Endothelial cell (in vitro differentiated cells): Measurements from ENCODE around the gene SMARCD3. TPM values are rescaled to one million over a fixed set of nuclear protein-coding genes. Genes with fewer than 3 reads are reported as not detected.

Experiments
- DNase-seq: peaks from one replicate; pipeline ENCODE4 v3.0.0; 2021; ENCODE audit warnings: low spot score
- H3K27ac Mint-ChIP-seq: one replicate; pipeline ENCODE4 v1.8.0; 2021; ENCODE audit warnings: mixed read lengths, inconsistent platforms; ENCODE audit not compliant: unreplicated experiment
- H3K27me3 Mint-ChIP-seq: one replicate; pipeline ENCODE4 v1.8.0; 2021; ENCODE audit warnings: mild to moderate bottlenecking, moderate library complexity, mixed read lengths, inconsistent platforms; ENCODE audit not compliant: unreplicated experiment
- H3K36me3 Mint-ChIP-seq: one replicate; pipeline ENCODE4 v1.8.0; 2021; ENCODE audit warnings: mild to moderate bottlenecking, low read depth, mixed read lengths, inconsistent platforms; ENCODE audit not compliant: unreplicated experiment
- H3K4me1 Mint-ChIP-seq: one replicate; pipeline ENCODE4 v1.8.0; 2021; ENCODE audit warnings: mild to moderate bottlenecking, mixed read lengths, inconsistent platforms; ENCODE audit not compliant: unreplicated experiment
- H3K4me3 Mint-ChIP-seq: one replicate; pipeline ENCODE4 v1.8.0; 2021; ENCODE audit warnings: mild to moderate bottlenecking, mixed read lengths, inconsistent platforms; ENCODE audit not compliant: unreplicated experiment
- H3K9me3 Mint-ChIP-seq: one replicate; pipeline ENCODE4 v1.8.0; 2021; ENCODE audit warnings: mixed read lengths, inconsistent platforms; ENCODE audit not compliant: unreplicated experiment
- total RNA-seq: library from RNA; stranded (reverse); fragmentation: NEBNext Ultra II Directional; extraction: Animal tissue kit (Norgen Biotek cat#: 25700); gene quantifications from one replicate; pipeline ENCODE4 v1.2.1, GENCODE V29; 2021; ENCODE audit not compliant: unreplicated experiment
- TF ChIP-seq, protein P1 (sequence below): fragments of 200-600 bp; sonication (generic); IDR thresholded peaks from one replicate; pipeline ENCODE4 v1.5.0; 2021; ENCODE audit warnings: antibody characterized with exemption; ENCODE audit not compliant: unreplicated experiment

SMARCD3 gene
- total RNA-seq, 1 donor from 2014 or later = 5.4 TPM

DNA sequence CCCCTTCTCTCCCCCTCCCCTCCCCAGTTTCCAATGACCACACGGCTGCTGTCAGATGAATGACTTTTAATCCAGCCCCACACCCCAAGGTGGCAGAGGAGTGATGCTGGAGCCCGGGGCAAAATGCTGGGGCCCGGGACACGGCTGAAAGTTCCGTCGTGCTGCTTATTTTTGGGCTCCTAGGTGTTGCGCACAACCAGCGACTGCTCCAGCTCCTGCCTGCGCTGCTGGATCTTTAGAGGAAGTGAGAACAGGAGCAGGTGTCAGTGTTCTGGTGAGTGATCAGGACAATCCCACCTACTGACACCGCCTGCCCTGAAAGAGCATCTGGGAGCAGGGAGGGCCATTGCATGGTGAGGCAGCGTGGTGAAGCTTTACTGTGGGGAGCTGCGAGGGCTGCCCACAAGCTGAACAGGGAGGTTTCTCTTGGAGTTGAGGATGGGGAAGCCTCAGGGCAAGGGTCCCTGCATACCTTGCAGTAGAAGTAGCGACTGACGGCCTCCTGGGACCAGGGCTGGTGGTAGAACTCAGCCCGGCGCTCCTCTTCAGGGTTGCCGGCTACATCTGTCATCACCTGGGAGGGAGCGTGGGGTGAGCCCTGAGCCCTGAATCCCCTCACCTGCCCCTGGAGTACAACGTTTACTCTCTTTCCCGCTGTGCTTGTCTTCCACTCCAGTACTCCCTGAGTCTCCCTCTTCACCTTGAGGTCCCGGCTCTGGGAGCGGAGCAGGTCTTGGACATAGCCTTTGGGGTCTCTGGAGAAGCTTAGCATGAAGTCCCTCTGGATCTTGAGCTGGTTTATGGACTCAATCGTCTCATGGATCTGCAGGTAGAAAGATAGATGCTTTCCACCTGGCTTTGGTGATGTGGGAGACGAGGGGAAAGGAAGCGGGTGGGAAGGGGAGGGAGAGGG is 9.3 kb downstream of the SMARCD3 start:
- Mint-ChIP-seq H3K36me3 (peaks cover 14% of the 10 kb centered on the region), H3K27me3 (peaks cover 8% of the 10 kb centered on the region), H3K27ac (no peak overlapping the region), H3K4me3 (no peak overlapping the region), H3K4me1 (peaks cover 6% of the 10 kb centered on the region), H3K9me3 (no peaks in the 10 kb centered on the region)
- TF ChIP-seq, protein P1, sequence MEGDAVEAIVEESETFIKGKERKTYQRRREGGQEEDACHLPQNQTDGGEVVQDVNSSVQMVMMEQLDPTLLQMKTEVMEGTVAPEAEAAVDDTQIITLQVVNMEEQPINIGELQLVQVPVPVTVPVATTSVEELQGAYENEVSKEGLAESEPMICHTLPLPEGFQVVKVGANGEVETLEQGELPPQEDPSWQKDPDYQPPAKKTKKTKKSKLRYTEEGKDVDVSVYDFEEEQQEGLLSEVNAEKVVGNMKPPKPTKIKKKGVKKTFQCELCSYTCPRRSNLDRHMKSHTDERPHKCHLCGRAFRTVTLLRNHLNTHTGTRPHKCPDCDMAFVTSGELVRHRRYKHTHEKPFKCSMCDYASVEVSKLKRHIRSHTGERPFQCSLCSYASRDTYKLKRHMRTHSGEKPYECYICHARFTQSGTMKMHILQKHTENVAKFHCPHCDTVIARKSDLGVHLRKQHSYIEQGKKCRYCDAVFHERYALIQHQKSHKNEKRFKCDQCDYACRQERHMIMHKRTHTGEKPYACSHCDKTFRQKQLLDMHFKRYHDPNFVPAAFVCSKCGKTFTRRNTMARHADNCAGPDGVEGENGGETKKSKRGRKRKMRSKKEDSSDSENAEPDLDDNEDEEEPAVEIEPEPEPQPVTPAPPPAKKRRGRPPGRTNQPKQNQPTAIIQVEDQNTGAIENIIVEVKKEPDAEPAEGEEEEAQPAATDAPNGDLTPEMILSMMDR = no peak
- DNase-seq = no peak

DNA sequence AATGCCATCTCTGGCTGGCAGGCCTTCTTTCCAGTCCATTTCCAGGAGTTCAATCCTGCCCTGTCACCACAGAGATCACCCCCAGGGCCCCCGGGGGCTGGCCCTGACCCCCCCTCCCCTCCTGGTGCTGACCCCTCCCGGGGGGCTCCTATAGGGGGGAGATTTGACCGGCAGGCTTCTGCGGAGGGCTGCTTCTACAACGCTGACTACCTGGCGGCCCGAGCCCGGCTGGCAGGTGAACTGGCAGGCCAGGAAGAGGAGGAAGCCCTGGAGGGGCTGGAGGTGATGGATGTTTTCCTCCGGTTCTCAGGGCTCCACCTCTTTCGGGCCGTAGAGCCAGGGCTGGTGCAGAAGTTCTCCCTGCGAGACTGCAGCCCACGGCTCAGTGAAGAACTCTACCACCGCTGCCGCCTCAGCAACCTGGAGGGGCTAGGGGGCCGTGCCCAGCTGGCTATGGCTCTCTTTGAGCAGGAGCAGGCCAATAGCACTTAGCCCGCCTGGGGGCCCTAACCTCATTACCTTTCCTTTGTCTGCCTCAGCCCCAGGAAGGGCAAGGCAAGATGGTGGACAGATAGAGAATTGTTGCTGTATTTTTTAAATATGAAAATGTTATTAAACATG is 10.2 kb downstream of the SMARCD3 start:
- Mint-ChIP-seq H3K27ac (no peak overlapping the region), H3K9me3 (no peaks in the 10 kb centered on the region), H3K27me3 (peaks cover 12% of the 10 kb centered on the region), H3K4me3 (no peak overlapping the region), H3K4me1 (peaks cover 13% of the 10 kb centered on the region), H3K36me3 (peaks cover 14% of the 10 kb centered on the region)
- DNase-seq = no peak
- TF ChIP-seq, protein P1 = no peak

DNA sequence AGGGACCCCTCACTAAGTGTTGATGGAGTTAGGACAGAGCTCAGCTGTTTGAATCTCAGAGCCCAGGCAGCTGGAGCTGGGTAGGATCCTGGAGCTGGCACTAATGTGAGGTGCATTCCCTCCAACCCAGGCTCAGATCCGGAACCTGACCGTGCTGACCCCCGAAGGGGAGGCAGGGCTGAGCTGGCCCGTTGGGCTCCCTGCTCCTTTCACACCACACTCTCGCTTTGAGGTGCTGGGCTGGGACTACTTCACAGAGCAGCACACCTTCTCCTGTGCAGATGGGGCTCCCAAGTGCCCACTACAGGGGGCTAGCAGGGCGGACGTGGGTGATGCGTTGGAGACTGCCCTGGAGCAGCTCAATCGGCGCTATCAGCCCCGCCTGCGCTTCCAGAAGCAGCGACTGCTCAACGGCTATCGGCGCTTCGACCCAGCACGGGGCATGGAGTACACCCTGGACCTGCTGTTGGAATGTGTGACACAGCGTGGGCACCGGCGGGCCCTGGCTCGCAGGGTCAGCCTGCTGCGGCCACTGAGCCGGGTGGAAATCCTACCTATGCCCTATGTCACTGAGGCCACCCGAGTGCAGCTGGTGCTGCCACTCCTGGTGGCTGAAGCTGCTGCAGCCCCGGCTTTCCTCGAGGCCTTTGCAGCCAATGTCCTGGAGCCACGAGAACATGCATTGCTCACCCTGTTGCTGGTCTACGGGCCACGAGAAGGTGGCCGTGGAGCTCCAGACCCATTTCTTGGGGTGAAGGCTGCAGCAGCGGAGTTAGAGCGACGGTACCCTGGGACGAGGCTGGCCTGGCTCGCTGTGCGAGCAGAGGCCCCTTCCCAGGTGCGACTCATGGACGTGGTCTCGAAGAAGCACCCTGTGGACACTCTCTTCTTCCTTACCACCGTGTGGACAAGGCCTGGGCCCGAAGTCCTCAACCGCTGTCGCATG is 11.0 kb downstream of the SMARCD3 start:
- H3K36me3 Mint-ChIP-seq = peaks cover 14% of the 10 kb centered on the region
- no peak for DNase-seq
- H3K4me3 Mint-ChIP-seq = no peak overlapping the region
- peaks cover 13% of the 10 kb centered on the region for H3K4me1 Mint-ChIP-seq
- no peak overlapping the region for H3K27ac Mint-ChIP-seq
- TF ChIP-seq, protein P1 = no peak
- H3K27me3 Mint-ChIP-seq = peaks cover 15% of the 10 kb centered on the region
- H3K9me3 Mint-ChIP-seq = no peaks in the 10 kb centered on the region

DNA sequence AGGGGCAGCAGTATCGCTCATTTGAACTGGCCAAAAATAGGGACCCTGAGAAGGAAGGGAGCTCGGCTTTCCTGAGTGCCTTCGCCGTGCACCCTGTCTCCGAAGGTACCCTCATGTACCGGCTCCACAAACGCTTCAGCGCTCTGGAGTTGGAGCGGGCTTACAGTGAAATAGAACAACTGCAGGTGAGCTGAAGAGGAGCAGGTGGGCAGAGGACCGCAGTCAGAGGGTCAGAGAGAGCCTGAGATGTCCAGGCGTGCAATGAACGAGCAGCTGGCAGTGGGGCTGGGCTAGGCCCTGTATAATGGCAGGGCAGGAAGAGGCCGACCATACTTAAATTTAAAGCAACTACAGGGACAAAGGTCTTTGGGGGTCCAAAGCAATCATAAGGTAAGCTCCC is 12.1 kb downstream of the SMARCD3 start:
- TF ChIP-seq, protein P1 = no peak
- H3K4me3 Mint-ChIP-seq = no peak overlapping the region
- peaks cover 19% of the 10 kb centered on the region for H3K27me3 Mint-ChIP-seq
- no peak for DNase-seq
- peaks cover 22% of the 10 kb centered on the region for H3K4me1 Mint-ChIP-seq
- H3K9me3 Mint-ChIP-seq = no peaks in the 10 kb centered on the region
- H3K27ac Mint-ChIP-seq = no peak overlapping the region
- peaks cover 18% of the 10 kb centered on the region for H3K36me3 Mint-ChIP-seq
